ENCODE data around the gene CASK.

CASK gene

GRCh38 chrX:41664908-41665307 is 258.4 kb downstream of the CASK start:
- DNase-seq (ENCODE audit: low read depth), result no peak
- TF ChIP-seq CTCF (IDR thresholded peaks at IDR 0.05; ENCODE audit: low read depth, low read length), result no peak
- TF ChIP-seq MAX (IDR thresholded peaks at IDR 0.05; ENCODE audit: low read depth, low read length), result no peak
- no peak for TF ChIP-seq MYC (IDR thresholded peaks at IDR 0.05; ENCODE audit: low read depth, low read length)
- no peak for TF ChIP-seq POLR2A (IDR thresholded peaks at IDR 0.05; ENCODE audit: extremely low read depth, insufficient read length)
- no peak overlapping the region for H3K4me3 ChIP-seq (ENCODE audit: low read depth, low read length)

- H3K4me3 ChIP-seq (ENCODE audit: low read depth, low read length), result no peak overlapping the region
- DNase-seq (ENCODE audit: low read depth), result no peak
- no peak for TF ChIP-seq POLR2A (IDR thresholded peaks at IDR 0.05; ENCODE audit: extremely low read depth, insufficient read length)
- no peak for TF ChIP-seq MYC (IDR thresholded peaks at IDR 0.05; ENCODE audit: low read depth, low read length)
- no peak for TF ChIP-seq MAX (IDR thresholded peaks at IDR 0.05; ENCODE audit: low read depth, low read length)
- TF ChIP-seq CTCF (IDR thresholded peaks at IDR 0.05; ENCODE audit: low read depth, low read length), result no peak
These were observed 258.9 kb downstream of the CASK start for GRCh38 chrX:41664375-41664901.

GRCh38 chrX:41661366-41662095 is 261.8 kb downstream of the CASK start:
- TF ChIP-seq CTCF (IDR thresholded peaks at IDR 0.05; ENCODE audit: low read depth, low read length), result no peak
- no peak for TF ChIP-seq MAX (IDR thresholded peaks at IDR 0.05; ENCODE audit: low read depth, low read length)
- TF ChIP-seq POLR2A (IDR thresholded peaks at IDR 0.05; ENCODE audit: extremely low read depth, insufficient read length), result no peak
- no peak for TF ChIP-seq MYC (IDR thresholded peaks at IDR 0.05; ENCODE audit: low read depth, low read length)
- no peak overlapping the region for H3K4me3 ChIP-seq (ENCODE audit: low read depth, low read length)
- no peak for DNase-seq (ENCODE audit: low read depth)

GRCh38 chrX:41655631-41656030 is 267.7 kb downstream of the CASK start:
- H3K4me3 ChIP-seq (ENCODE audit: low read depth, low read length), result no peak overlapping the region
- no peak for DNase-seq (ENCODE audit: low read depth)
- no peak for TF ChIP-seq CTCF (IDR thresholded peaks at IDR 0.05; ENCODE audit: low read depth, low read length)
- TF ChIP-seq MAX (IDR thresholded peaks at IDR 0.05; ENCODE audit: low read depth, low read length), result no peak
- no peak for TF ChIP-seq POLR2A (IDR thresholded peaks at IDR 0.05; ENCODE audit: extremely low read depth, insufficient read length)
- TF ChIP-seq MYC (IDR thresholded peaks at IDR 0.05; ENCODE audit: low read depth, low read length), result no peak

- TF ChIP-seq POLR2A (IDR thresholded peaks at IDR 0.05; ENCODE audit: extremely low read depth, insufficient read length) (no peak), CTCF (IDR thresholded peaks at IDR 0.05; ENCODE audit: low read depth, low read length) (no peak), MAX (IDR thresholded peaks at IDR 0.05; ENCODE audit: low read depth, low read length) (no peak), MYC (IDR thresholded peaks at IDR 0.05; ENCODE audit: low read depth, low read length) (no peak)
- no peak for DNase-seq (ENCODE audit: low read depth)
- no peak overlapping the region for H3K4me3 ChIP-seq (ENCODE audit: low read depth, low read length)
These were observed 268.3 kb downstream of the CASK start for GRCh38 chrX:41655101-41655500.
